ENCODE measurements around the gene COP1.

The COP1 gene

GRCh38 chr1:176199707-176200106 is 7.4 kb downstream of the COP1 start:
- DNase-seq (ENCODE audit: low spot score): no peak

- no peak for DNase-seq (ENCODE audit: low spot score)
These were observed 8.7 kb downstream of the COP1 start for GRCh38 chr1:176198413-176198812.

- no peak for DNase-seq (ENCODE audit: low spot score)
These were observed 10.4 kb downstream of the COP1 start for GRCh38 chr1:176196728-176197127.

- no peak for DNase-seq (ENCODE audit: low spot score)
These were observed 11.5 kb downstream of the COP1 start for GRCh38 chr1:176195547-176195946.

GRCh38 chr1:176193663-176194062 is 13.4 kb downstream of the COP1 start:
- DNase-seq (ENCODE audit: low spot score): no peak

GRCh38 chr1:176193023-176193422 is 14.1 kb downstream of the COP1 start:
- no peak for DNase-seq (ENCODE audit: low spot score)

GRCh38 chr1:176188604-176189003 is 18.5 kb downstream of the COP1 start:
- no peak for DNase-seq (ENCODE audit: low spot score)

GRCh38 chr1:176187001-176187400 is 20.1 kb downstream of the COP1 start:
- no peak for DNase-seq (ENCODE audit: low spot score)

GRCh38 chr1:176183618-176184017 is 23.5 kb downstream of the COP1 start:
- no peak for DNase-seq (ENCODE audit: low spot score)

GRCh38 chr1:176178316-176178715 is 28.8 kb downstream of the COP1 start:
- DNase-seq (ENCODE audit: low spot score): no peak

GRCh38 chr1:176177764-176178163 is 29.3 kb downstream of the COP1 start:
- no peak for DNase-seq (ENCODE audit: low spot score)

- no peak for DNase-seq (ENCODE audit: low spot score)
These were observed 33.0 kb downstream of the COP1 start for GRCh38 chr1:176174108-176174507.

- no peak for DNase-seq (ENCODE audit: low spot score)
These were observed 34.9 kb downstream of the COP1 start for GRCh38 chr1:176172215-176172614.

- DNase-seq (ENCODE audit: low spot score): no peak
These were observed 39.9 kb downstream of the COP1 start for GRCh38 chr1:176167210-176167609.

GRCh38 chr1:176165573-176165972 is 41.5 kb downstream of the COP1 start:
- no peak for DNase-seq (ENCODE audit: low spot score)

- no peak for DNase-seq (ENCODE audit: low spot score)
These were observed 42.9 kb downstream of the COP1 start for GRCh38 chr1:176164014-176164678.

- no peak for DNase-seq (ENCODE audit: low spot score)
These were observed 47.1 kb downstream of the COP1 start for GRCh38 chr1:176159993-176160392.

- no peak for DNase-seq (ENCODE audit: low spot score)
These were observed 49.1 kb downstream of the COP1 start for GRCh38 chr1:176157995-176158394.

- DNase-seq (ENCODE audit: low spot score): no peak
These were observed 56.9 kb downstream of the COP1 start for GRCh38 chr1:176149939-176150807.

- no peak for DNase-seq (ENCODE audit: low spot score)
These were observed 62.6 kb downstream of the COP1 start for GRCh38 chr1:176144526-176144925.

GRCh38 chr1:176142973-176143372 is 64.1 kb downstream of the COP1 start:
- DNase-seq (ENCODE audit: low spot score): no peak

- DNase-seq (ENCODE audit: low spot score): no peak
These were observed 65.6 kb downstream of the COP1 start for GRCh38 chr1:176141449-176141848.

GRCh38 chr1:176136891-176137290 is 70.2 kb downstream of the COP1 start:
- DNase-seq (ENCODE audit: low spot score): no peak

- no peak for DNase-seq (ENCODE audit: low spot score)
These were observed 72.4 kb downstream of the COP1 start for GRCh38 chr1:176134666-176135065.
